Measurements from ENCODE around the gene KSR1.

KSR1 gene

GRCh38 chr17:27473190-27473747 is 17.0 kb downstream of the KSR1 start:
- no peak for DNase-seq (ENCODE audit: low spot score)
- no peak for FAIRE-seq

GRCh38 chr17:27473748-27474609 is 17.7 kb downstream of the KSR1 start:
- FAIRE-seq: no peak
- no peak for DNase-seq (ENCODE audit: low spot score)

DNA sequence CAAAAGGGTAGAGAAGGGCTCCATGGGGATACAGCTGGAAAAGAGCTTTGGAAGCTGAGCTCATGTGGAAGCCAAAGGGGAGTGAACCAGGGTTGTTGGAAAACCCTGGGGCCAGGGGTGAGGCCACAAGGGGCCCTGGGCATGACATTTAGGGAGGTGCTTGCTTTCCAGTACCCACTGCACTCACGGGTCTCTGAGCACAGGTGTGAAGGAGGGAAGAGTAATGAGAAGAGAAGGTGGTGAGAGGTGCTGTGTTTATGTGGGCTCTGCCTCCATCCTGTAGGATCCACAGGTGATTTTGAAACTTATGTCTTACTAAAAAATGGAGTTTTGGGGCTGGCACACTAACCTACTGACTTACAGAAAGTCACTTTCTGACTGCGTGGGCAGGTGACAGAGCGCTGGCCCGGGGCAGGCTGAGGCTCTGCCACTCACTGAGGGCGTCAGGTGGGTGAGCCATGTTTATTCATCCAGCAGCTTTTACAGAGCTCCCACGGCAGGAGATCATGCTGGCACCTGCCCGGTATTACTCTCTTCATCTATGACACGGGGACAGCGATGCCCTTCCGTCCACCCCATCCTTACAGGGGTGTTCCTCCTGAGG is 18.9 kb downstream of the KSR1 start:
- FAIRE-seq (no peak), DNase-seq (ENCODE audit: low spot score) (no peak)

- DNase-seq (ENCODE audit: low spot score) (no peak), FAIRE-seq (no peak)
These were observed 20.0 kb downstream of the KSR1 start for GRCh38 chr17:27475981-27476895.

GRCh38 chr17:27477050-27477888 is 21.0 kb downstream of the KSR1 start:
- DNase-seq (ENCODE audit: low spot score) (no peak), FAIRE-seq (no peak)

DNA sequence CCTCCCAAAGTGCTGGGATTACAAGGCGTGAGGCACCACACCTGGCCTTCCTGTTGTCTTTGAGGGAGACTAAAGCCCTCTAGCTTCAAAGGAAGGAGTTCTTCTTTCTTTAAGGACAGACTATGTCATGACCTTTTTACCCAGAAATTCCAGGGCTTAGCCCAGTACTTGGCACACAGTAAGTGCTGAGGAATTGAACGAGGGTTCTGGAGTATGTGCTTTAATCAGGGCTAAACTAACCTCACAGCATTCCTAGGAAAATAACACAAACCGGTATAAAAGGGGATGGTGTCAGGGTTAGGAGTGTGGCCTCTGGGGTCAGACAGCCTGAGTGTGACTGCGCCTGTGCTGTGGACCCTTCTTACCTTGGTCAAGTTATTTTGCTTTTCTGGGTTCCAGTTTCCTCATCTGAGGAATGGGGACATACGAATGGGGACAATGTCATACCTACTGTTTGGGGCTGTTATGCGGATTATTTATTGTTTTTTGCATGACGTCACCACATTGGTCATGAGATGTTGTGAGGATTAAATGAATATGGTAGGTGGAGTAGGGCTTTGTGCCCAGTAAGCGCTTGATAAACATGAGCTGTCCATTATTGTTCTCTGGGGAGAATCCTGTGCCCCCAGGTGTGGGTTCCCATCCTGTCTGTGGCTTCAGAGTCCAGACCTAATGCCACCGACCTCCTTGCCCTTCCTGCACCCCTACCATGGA is 21.9 kb downstream of the KSR1 start:
- no peak for DNase-seq (ENCODE audit: low spot score)
- no peak for FAIRE-seq

- FAIRE-seq: no peak
- no peak for DNase-seq (ENCODE audit: low spot score)
These were observed 22.8 kb downstream of the KSR1 start for GRCh38 chr17:27478901-27479538.

DNA sequence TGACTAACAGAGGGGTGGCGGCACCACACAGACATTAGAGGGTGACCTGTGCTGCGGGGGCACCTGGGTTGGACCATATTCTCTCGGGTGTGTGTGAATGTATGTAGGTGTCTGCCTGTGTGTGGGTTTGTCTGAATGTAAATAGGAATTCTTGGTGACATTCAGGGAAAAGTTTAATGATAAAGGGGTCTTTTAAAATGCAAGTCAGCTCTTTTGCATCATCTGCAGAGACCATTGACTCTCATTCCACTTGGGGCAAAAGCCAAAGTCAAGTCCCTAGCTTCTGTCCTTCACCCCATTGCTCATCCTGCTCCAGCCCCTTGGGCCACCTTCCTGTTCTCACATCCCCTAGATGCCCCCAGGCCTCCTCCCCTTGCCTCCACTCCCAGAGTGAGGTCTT is 23.6 kb downstream of the KSR1 start:
- DNase-seq (ENCODE audit: low spot score) (no peak), FAIRE-seq (no peak)

DNA sequence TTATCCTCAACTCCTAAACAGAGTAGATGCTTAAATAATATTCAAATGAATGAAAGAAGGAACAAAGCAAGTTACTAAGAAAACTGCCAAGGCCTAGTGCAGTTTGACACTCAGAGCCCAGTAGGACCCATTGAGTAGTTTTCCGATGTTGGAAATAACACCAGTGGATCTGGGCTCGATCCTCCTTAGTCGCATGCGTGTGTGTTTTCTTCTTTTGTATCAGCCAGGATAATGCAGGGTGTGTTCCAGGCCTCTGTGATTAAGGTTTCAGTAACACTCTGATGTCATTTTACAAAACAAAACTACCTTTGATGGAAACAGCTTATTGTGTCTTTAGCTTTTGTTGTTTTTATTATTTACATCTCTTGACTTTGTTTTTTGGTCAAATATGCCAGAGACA is 24.5 kb downstream of the KSR1 start:
- no peak for DNase-seq (ENCODE audit: low spot score)
- FAIRE-seq: no peak

- no peak for FAIRE-seq
These were observed 25.1 kb downstream of the KSR1 start for GRCh38 chr17:27481327-27481726.

DNA sequence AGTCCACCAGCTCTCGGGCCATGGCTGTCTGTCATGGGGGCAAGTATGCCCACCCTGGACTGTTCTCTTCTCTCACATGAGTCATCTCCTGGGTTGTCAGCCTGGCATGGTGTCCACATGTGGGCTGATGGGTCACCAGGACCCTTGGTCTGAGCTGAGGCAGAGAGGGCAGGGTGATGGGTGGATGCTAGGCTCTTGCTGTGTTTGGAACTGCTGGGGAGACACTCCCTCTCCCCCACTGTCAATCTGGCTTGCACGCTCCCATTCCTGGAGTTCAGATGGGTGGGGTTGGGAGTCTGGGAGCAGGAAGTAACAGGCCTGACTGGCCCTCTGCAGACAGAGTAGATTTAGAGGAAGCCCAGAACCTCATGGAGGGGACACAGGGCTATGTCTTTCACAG is 28.9 kb downstream of the KSR1 start:
- FAIRE-seq (no peak), DNase-seq (ENCODE audit: low spot score) (no peak)

More at GRCh38 chr17:27481327-27481726, 25.1 kb downstream of the KSR1 start:
- no peak for DNase-seq (ENCODE audit: low spot score)

DNA sequence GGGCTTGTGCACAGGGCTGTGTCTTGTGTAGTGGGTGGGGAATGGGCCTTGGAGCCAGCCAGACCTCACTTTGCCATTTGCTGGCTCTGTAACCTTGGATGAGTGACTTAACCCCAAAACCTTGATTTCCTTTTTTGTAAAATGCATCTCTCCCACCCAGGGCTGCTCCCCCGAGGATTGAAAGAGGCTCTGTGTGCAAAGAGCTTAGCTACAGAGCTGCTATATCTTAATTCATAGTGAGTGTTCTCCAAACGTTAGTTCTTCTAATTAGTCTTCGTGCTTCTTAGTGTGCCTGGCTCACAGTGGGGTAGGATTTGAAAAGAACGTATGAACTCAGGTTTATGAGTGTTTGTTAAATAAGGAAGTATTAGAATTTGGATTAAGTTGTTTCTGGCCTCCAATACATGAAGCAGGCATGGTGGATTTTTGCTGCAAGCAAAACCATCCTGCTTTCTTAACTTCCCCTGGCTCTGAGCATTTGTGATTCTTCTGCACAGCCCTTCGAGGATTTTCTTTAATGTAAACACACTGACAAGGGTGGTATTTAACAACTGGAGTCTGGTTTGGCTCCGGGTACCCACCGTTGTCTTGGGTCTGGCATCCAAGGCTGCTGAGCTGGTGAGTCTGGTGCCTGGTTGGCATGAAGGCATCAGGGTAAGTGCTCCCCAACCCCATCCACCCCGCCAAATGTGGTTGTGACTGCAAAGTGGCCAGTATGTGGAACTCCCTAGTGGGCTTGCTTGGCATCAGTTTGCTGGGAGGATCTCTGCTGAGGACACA is 29.7 kb downstream of the KSR1 start:
- FAIRE-seq (no peak), DNase-seq (ENCODE audit: low spot score) (no peak)

DNA sequence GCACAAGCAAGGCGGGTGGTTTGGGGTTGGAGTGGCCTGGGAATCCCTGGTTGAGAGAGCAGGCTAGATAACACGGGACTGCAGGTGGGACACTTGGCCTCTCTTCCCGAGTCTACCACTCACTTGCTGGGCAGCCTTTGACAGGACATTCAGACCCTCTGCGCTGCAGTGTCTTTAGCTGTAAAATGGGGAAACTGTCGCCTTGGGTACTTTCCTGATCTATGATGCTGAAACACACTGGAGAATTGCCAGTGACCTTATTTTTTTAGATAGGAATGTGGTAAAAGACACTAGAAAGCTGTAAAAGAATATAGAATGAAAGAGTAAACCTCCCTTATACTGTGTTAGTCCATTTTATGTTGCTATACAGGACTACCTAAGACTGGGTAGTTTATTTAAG is 30.5 kb downstream of the KSR1 start:
- DNase-seq (ENCODE audit: low spot score): no peak
- FAIRE-seq: no peak

DNA sequence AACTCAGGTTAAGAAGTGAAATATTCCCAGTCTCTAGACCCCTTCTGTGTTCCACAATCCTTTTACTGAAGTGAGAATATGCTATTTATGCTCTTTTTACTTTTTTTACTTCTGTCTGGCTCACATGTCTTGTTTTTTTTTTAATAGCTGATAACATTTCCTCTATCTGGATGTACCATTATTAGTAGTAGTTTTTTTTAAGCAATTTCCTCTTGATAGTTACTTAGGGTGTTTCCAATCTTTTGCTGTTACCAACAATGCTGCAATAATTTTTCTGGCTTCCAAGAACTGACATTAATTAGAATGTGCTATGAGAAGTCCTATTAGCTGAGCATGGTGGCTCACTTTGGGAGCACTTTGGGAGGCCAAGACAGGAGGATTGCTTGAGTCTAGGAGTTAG is 32.0 kb downstream of the KSR1 start:
- FAIRE-seq (no peak), DNase-seq (ENCODE audit: low spot score) (no peak)

DNA sequence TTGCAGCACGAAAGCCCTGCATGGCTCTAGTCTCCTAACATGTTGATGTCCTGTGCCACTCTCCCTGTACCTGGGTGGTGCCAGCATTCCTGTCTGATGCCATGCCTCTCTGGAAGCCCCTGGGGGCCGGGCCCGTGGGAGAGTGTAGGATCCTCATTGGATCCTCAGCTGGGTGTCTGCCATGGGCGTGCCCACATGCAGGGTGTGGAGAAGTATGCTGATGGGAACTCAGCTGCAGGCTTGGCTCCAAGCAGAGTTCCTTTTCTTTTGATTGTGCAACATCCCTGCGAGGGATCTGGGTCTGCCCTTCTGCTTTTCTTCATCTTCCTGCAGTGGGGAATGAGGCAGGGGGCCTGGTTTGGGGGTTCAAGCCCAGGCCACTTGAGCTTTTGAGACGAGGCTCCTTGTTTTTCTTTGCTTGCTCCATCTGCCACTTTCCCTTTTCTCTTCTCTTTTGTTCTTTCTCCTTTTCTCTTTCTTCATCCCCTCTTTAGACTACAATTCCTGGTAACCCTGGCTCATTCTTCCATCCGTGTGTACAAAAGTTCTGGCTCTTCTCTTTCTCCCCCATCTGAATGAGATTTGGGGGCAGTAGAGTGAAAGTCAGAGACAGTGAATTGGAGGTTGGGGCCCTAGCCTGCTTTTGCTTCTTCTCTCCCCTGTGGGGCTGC is 32.9 kb downstream of the KSR1 start:
- FAIRE-seq (no peak), DNase-seq (ENCODE audit: low spot score) (no peak)

GRCh38 chr17:27490391-27490790 is 34.1 kb downstream of the KSR1 start:
- FAIRE-seq (no peak), DNase-seq (ENCODE audit: low spot score) (no peak)

DNA sequence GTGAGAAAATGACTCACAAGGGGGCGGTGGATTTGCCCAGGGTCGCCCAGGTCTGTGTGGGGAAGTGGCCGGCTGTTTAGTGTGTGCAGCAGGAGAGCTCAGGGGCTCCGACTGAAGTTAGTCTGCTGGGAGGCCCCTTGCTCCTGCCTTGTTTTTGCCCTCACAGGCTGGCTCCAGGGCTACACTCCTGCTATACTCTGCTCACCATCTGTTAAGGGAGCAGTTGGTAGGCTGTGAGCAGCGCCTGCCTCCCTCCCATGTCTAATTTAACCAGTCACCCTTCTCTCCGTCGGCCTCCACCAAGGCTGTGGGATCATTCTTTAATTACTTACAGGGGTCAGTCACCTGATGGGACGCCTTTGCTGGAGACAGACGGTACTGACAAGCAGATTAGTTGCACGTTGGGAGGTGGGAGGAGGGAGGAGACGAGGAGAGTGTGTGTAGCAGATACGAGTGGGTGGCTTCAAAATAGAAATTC is 35.5 kb downstream of the KSR1 start:
- DNase-seq (ENCODE audit: low spot score) (no peak), FAIRE-seq (no peak)

DNA sequence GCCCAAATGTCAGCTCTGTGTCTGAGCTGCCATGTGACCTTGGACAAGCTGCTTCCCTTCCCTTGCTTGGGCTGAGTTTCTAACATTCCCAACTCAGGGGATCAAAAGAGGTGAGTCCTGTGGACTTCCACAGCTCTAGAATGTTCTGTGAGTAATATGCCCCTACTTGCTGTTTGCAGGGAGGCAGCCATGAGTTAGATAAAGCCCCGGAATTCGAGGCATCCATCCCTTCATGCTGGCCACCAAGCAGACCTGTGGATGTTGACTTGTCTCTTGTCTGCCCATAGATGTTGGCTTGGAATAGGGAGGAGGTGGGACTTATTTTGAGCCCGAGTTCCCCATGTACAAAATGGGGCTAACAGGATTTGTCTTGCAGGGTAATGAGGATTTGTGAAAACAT is 36.2 kb downstream of the KSR1 start:
- FAIRE-seq (no peak), DNase-seq (ENCODE audit: low spot score) (no peak)

All from RCC 7860 (cell line).